CD4-positive, alpha-beta T cell treated with Interleukin-17A for 4 hours (primary cell): ENCODE measurements around the gene HLA-A.
"Not testable (repeated sequence)": the region's sequence is repeated elsewhere in the genome, so short reads cannot be mapped to it uniquely, and the experiment has no call there.

Source experiments
- DNase-seq: peaks from one replicate; pipeline ENCODE4 v3.0.0-alpha.2; 2020; ENCODE audit warnings: mixed read lengths

HLA-A gene

DNA sequence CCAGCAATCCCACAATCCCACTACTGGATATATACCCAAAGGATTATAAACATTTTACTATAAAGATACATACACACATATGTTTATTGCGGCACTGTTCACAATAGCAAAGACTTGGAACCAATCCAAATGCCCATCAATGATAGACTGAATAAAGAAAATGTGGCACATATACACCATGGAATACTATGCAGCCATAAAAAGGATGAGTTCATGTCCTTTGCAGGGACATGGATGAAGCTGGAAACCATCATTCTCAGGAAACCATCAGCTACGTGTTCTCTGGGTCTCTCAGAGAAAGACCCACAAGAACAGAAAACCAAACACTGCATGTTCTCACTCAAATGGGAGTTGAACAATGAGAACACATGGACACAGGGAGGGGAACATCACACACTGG lies 21.4 kb downstream of the HLA-A start:
- not testable (repeated sequence) for DNase-seq

GRCh38 chr6:29964518-29964886 lies 22.2 kb downstream of the HLA-A start:
- DNase-seq, result no peak

- peak; percentile 86 for DNase-seq
Measured at GRCh38 chr6:29964887-29965562, 22.7 kb downstream of the HLA-A start.

- peak; percentile 29 for DNase-seq
Measured at GRCh38 chr6:29965563-29965872, 23.2 kb downstream of the HLA-A start.

GRCh38 chr6:29965873-29966601 lies 23.7 kb downstream of the HLA-A start:
- peak; percentile 88 for DNase-seq

- peak; percentile 16 for DNase-seq
Measured at GRCh38 chr6:29967379-29968010, 25.2 kb downstream of the HLA-A start.

DNA sequence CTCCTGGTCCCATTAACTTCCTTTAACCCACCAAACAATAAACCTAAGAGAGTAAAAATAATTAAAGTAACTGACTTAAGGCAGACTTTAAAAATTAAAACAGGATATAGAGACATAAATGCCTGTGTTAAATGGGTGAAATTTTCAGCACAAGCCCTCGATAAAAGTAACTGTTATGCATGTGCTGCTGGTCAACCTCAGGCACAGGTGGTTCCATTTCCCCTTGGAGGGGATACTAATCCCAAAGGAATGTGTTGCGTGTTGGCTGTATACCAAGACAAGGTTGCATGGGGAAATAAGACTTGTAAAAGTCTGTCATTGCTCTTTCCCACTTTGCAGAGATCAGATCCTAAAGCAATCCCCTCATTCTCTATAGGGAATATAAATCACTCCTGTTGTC lies 25.8 kb downstream of the HLA-A start:
- DNase-seq, result no peak

GRCh38 chr6:29968905-29969304 lies 26.6 kb downstream of the HLA-A start:
- DNase-seq, result no peak

GRCh38 chr6:29970711-29971110 lies 28.4 kb downstream of the HLA-A start:
- DNase-seq, result no peak

- DNase-seq, result peak; percentile 17
Measured at GRCh38 chr6:29974901-29975560, 32.7 kb downstream of the HLA-A start.

- peak; percentile 10 for DNase-seq
Measured at GRCh38 chr6:29975561-29975907, 33.2 kb downstream of the HLA-A start.

GRCh38 chr6:29976253-29976587 lies 33.9 kb downstream of the HLA-A start:
- no peak for DNase-seq

GRCh38 chr6:29976588-29977424 lies 34.5 kb downstream of the HLA-A start:
- peak; percentile 71 for DNase-seq

DNA sequence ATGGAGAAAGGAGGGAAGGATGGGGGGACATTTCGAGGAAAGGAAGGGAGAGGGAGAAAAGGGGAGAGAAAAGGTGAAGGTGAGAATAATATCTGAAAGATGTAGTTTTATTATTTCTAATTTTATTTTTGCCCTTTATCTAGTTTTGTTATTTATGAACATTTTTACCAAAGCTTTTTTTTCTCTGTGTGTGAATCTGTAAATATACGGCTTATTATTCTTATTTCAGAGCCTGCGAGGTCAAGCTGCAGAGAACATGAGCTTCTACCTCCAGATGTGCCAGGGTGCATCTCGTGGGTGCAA lies 35.0 kb downstream of the HLA-A start:
- DNase-seq, result no peak

DNA sequence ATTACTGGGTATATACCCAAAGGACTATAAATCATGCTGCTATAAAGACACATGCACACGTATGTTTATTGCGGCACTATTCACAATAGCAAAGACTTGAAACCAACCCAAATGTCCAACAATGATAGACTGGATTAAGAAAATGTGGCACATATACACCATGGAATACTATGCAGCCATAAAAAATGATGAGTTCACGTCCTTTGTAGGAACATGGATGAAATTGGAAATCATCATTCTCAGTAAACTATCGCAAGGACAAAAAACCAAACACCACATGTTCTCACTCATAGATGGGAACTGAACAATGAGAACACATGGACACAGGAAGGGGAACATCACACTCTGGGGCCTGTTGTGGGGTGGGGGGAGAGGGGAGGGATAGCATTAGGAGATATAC lies 37.7 kb downstream of the HLA-A start:
- DNase-seq, result not testable (repeated sequence)

GRCh38 chr6:29980511-29980910 lies 38.2 kb downstream of the HLA-A start:
- DNase-seq, result no peak

DNA sequence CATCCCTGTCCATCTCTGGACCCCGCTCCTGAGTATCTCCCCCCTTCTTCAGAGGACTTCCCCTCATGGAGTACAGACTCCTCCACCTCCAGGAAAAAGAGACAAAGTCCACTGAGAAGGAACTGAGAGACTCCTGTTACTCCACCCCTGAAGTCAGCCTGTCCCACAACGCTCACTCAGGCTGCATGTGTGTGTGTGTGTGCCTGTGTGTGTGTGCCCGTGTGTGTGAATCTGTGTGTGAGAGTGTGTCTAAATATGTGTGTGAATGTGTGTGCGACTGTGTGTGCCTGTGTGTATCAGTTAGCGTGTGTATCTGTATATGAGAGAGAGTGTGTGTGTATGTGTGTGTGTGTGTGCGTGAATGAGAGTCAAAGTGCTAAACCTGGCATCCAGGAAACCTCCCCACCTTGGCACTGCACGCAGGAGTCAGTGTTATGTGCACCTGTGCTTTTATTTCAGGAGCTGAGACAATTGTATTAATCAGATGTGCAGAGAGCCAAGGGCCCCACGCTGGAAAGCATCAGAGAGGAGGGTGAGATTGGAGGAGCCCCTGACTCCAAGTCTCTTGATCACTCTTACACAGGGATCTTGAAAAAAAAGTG lies 39.0 kb downstream of the HLA-A start:
- no peak for DNase-seq

DNA sequence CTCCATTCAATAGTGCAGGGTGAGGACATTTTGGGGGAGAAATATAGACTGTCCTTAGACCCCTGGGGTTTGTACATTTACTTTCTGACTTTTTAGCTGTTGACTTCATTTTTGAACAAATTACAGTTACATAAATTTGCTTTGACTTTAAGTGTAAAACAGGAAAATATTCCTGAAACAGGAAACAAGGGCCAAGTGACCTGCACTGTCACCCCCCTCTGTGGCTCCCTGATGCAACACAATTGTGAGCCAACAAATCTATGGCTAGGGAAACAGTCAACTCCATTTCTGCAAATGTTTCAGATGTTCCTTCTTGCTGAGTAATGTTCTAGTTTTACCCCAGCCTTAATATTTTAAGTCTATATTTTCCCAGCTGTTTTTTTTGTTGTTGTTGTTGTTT lies 39.8 kb downstream of the HLA-A start:
- DNase-seq, result no peak

- DNase-seq, result no peak
Measured at GRCh38 chr6:29984232-29984631, 41.9 kb downstream of the HLA-A start.

DNA sequence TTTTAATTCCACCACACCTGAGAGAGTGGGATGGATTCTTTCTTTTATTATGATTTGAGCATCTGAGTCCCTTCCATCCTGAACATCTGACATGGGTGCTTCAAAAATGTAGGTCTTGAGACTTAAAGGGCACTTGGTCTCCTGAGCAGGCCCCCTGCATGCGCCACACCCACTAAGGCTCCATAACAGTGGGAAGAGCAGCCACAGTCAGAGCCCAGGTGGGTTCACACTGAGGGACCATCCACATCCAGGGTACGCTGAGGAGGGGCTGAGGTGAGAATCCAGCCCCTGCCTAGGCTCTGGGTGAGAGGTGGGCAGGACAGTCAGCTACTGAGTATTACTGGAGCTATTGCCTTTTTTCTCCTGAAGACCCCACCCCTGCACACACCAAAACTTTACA lies 42.7 kb downstream of the HLA-A start:
- no peak for DNase-seq

DNA sequence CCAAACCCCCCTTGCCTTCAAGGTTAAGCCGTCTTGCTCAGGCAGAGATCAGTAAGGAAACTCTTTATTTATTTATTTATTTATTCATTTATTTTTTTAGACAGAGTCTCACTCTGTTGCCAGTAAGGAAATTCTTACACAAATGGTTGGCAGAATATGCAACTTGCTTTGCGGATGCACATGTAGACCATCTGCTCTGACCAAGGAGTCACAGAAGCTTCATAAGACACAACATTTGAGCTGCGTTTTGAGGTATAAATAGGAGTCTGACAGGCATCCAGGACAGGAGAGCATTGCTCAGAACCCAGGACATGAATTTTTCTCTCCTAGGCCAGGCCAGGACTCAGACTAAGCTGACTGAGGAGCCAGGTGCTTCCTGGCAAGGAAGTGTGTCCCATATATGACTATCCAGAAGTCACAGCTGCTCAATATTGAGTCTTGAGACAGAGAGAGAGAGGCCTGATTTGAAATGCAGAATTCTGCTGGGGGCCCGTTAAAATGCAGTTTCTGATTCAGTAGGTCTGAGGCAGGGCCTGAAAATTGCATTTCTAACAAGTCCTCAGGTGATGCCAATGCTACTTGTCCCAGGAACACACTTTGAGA lies 43.9 kb downstream of the HLA-A start:
- DNase-seq, result no peak

DNA sequence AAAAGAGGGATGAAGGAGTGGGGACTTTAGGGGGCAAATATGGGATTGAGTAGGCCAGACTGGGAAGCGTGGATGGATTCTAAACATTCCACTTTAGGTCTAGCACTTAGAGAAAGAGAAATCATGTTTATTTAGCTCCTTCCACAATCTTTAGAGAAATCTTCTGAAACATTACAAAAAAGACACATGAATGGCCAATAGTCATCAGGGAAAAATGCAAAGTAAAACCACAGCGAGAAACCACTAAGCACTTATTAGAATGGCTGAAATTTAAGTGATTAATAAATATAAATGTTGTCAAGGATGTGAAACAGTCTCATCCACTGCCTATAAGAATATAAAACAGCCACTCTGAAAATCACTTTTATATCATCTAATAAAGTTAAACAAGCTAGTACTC lies 46.9 kb downstream of the HLA-A start:
- DNase-seq, result no peak

DNA sequence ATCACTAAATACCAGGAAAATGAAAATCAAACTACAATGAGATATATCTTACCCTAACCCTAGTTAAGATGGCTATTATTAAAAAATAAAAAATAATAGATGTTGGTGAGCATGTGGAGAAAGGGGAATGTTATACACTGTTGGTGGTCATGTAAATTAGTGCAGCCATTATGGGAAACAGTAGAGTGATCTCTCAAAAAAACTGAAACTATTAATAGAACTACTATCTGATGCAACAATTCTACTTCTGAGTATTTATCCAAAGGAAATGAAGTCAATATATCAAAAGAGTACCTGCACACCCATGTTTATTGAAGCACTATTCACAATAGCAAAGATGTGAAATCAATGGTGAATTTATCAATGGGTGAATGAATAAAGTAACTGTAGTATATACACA lies 48.6 kb downstream of the HLA-A start:
- no peak for DNase-seq
